Amniotic stem cell (primary cell): ENCODE data around the gene ATXN7.

Experiments used
- DNase-seq: peaks from one replicate; lab custom pipeline; 2025; lab: John Stamatoyannopoulos, UW

The ATXN7 gene

GRCh38 chr3:64021922-64022321, 158.3 kb downstream of the ATXN7 start:
- no peak for DNase-seq

DNA sequence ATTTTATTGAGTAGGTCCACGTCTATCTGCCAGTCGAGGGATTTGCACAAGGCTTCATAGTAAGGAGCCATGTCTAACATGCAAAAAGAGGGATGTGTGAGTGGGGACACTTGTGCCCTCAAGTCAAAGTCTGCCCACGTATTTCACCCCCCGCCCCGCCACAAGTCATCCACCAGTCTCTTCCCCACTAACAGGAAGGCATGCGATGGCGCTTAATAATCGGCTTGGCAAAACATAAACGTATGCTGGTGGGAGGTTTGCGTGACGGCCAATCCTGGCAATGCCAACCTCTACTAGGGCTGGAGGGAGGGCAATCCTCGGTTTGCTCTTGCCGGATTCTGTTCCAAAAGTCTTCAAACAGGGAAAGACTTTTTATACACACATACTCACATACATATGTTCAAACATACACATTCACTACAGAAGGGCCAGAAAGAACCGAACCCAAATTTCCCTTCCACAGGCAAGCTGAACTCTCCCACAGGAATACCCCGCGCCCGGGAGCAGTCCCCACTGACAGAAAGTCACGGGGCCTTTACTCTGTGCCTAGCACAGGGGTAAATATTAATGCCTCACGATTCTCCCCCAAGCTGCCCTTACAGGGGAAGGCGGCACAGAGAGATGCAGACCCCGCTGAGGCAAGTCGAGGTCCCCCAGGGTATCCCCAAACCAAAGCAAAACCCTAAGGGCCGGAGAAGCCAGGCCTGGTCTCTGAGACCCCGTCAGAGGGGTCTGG, 159.0 kb downstream of the ATXN7 start:
- DNase-seq, result no peak

GRCh38 chr3:64023187-64023860, 159.7 kb downstream of the ATXN7 start, which contains the start of gene PSMD6:
PSMD6 (minus strand) TSS chr3:64023494; CDS start chr3:64023419, 75 bp downstream.
- peak; percentile 31 for DNase-seq

GRCh38 chr3:64023861-64024223, 160.2 kb downstream of the ATXN7 start:
- DNase-seq, result no peak

DNA sequence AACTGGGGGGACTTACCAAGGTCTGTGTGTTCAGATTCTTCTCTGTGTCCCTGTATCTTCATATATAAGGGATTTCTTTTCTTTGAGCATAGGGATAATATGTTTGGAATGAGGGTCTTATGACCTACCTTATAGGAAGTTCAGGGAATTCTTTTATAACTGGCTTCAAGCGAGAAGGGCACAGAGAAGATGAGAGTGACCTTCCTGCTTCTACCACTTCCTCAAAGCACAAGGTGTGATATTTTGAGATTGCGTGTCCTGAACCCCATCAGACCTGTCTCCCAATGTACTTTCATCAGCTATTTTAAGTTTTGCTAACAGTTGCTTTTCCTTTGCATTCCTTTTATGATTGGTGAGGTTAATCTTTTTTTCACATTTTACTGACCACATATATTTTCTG, 162.7 kb downstream of the ATXN7 start:
- DNase-seq, result no peak

GRCh38 chr3:64027658-64028057, 164.0 kb downstream of the ATXN7 start:
- DNase-seq, result no peak

DNA sequence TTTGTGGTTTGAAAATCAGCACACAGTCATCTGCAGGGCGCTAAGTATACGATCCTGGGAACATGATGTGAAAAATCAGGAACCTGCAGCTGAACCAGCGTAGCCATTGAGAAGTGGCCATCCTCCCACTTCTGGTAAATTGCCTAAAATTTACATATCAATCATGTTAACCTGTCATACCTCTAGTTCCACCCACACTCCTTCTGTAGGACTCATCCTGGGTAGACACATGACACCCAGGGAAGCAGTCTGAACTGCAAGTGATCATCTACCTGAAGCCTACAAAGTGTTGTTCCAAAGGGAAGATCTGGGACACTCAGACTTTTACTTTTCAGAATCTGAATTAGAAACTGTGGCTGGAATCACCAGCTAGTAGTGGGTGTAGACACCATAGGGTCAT, 165.1 kb downstream of the ATXN7 start:
- DNase-seq, result no peak

- no peak for DNase-seq
These were observed 165.6 kb downstream of the ATXN7 start for GRCh38 chr3:64029287-64029686.

GRCh38 chr3:64030741-64031140, 167.1 kb downstream of the ATXN7 start:
- no peak for DNase-seq

GRCh38 chr3:64031540-64032508, 168.2 kb downstream of the ATXN7 start:
- DNase-seq, result no peak

DNA sequence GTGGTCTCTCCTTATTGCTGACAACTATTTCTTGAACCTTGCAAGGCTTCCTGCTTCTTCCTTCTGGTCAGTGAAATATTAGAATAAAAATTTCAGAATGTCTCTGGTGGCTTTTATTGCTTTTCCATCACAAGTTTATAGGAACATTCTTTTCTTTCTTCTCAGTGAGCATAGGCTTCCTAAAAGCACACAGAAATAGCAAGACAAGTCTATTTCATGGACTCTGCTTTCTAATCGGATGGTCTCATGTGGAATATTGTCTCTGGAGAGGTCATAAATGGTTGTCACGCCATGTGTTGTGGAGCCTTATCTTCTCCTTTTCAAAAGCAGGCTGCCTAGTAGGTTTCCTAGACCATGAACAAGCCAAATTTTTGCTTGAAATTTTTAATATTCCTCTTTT, 169.4 kb downstream of the ATXN7 start:
- no peak for DNase-seq

DNA sequence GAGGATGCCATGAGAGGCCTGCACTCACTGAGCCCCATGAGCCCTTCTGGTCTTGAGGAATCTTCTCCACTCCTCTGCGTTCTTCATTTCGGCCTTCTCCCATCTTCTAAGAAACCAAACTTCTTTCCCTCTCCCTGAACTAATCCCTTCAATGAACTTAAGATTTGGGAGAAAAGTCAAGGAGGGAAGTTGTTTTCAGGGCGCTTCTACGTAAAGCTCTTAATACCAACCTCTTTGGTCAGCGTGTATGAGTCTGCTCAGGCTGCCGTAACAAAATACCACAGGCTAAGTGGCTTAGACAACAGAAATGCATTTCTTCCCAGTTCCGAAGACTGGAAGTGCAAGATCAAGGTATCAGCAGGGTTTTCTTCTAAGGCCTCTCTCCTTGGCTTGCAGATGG, 173.4 kb downstream of the ATXN7 start:
- DNase-seq, result no peak

GRCh38 chr3:64038253-64038767, 174.6 kb downstream of the ATXN7 start:
- no peak for DNase-seq

DNA sequence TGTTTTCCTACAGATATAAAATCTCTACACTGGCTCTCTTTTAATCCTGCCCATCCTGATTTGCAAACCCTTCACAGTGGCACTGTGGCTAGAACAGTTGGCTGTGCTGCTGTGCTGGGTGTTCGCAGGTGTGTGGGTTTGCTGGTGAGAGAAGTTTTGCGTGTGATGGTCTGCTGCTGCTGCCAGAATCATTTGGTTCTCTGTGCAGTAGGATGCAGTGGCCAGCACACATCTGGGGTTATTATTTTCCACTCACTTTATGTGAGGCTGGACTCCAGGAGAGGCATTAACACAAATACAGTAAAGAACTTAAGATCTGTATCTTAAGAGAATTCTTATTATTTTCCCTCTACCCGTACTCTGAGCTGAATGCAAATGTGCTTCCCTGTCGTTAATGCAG, 175.7 kb downstream of the ATXN7 start:
- DNase-seq, result no peak

GRCh38 chr3:64039981-64040733, 176.5 kb downstream of the ATXN7 start:
- DNase-seq, result no peak

DNA sequence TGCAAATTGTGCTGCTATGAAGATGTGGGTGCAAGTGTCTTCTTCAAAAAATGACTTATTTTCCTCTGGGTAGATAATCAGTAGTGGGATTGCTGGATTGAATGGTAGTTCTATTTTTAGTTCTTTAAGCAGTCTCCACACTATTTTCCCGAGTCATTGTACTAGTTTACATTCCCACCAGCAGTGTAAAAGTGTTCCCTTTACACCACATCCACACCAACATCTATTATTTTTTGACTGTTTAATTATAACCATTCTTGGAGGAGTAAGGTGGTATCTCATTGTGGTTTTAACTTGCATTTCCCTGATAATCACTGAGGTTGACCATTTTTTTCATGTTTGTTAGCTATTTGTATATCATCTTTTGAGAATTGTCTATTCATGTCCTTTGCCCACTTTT, 179.3 kb downstream of the ATXN7 start:
- no peak for DNase-seq

- no peak for DNase-seq
These were observed 182.9 kb downstream of the ATXN7 start for GRCh38 chr3:64046592-64046991.

DNA sequence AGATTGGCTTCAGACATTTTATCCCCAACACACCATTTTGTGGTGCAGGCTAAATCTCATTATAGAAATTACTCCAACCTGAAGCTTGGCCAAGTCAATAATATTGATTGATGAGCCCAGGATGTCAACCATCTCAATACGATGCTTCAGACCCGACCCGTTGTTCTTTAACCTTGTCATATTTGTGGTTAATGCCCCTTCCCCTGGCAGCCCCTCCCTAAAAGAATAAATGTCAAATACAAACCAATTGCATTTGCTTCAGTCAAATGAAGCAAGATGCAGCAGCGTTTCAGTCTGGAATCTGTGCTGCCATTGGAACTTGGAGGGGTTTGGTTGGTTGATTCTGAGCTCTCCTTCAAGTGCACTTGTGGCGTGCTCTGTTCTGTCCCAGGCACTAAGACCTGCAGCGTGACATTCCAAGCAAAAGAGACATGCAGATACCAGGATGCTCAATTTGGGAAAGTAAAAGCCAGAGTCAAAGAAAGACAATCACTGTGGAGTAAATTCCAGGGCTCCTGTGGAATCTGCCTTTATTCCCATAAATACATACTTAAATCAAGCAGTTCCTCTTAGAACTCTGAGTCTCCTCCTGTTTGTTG, 183.4 kb downstream of the ATXN7 start:
- DNase-seq, result no peak

GRCh38 chr3:64047787-64048186, 184.1 kb downstream of the ATXN7 start:
- no peak for DNase-seq

GRCh38 chr3:64048631-64049061, 185.0 kb downstream of the ATXN7 start:
- no peak for DNase-seq

GRCh38 chr3:64049136-64049535, 185.5 kb downstream of the ATXN7 start:
- DNase-seq, result no peak
